SW 1271 (cell line): ENCODE results near the gene RAD51B.

Experiments used
- DNase-seq, 2 experiments: peaks; one replicate each; lab custom pipeline; 2025; lab: John Stamatoyannopoulos, UW

Gene RAD51B

GRCh38 chr14:68634874-68635595 is 815.5 kb downstream of the RAD51B start:
- no peak for DNase-seq

GRCh38 chr14:68636597-68636996 is 817.0 kb downstream of the RAD51B start:
- no peak for DNase-seq

- no peak for DNase-seq
Observed at GRCh38 chr14:68637106-68638021, 817.8 kb downstream of the RAD51B start.

DNA sequence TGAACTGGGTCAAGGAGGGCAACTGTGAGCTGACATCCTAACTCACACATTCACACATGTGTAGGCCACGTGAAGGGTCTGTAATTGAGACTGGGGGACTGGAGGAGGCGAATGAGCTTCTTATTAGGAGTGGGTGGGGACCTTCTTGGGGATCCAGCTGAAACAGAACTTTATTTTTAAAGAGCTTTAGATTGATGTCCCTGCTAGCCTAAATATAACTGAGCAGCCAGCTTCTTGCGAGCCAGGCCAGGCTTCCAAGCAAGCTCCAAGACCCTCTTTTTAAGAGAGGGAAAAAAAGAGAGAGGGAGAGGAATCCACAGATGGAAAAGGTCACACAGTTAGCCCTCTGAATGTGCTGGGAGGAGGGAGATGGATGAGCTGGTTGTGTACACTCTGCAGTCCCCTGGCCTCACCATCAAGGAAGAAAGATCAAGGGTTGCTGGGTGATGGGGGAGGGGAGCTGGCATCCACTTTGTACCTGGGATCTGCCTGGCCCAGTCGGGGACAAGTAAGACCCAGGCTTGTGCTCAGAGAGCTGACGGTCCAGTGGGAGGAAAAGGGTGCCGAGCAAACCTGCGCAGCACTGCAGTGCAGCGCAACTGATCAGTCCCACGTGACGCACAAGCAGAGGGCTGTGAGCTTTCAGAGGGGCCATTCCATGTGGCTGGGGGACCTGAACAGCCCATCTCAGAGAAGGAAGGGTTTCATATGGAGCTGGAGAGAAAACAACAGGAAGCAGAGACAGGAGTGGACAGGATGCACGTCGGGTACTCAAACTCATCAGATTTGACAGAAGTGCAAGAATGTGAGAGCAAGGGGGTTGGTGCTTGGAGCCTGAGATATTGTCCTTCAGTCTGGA is 818.8 kb downstream of the RAD51B start:
- no peak for DNase-seq

- no peak for DNase-seq
Observed at GRCh38 chr14:68639000-68639757, 819.6 kb downstream of the RAD51B start.

DNA sequence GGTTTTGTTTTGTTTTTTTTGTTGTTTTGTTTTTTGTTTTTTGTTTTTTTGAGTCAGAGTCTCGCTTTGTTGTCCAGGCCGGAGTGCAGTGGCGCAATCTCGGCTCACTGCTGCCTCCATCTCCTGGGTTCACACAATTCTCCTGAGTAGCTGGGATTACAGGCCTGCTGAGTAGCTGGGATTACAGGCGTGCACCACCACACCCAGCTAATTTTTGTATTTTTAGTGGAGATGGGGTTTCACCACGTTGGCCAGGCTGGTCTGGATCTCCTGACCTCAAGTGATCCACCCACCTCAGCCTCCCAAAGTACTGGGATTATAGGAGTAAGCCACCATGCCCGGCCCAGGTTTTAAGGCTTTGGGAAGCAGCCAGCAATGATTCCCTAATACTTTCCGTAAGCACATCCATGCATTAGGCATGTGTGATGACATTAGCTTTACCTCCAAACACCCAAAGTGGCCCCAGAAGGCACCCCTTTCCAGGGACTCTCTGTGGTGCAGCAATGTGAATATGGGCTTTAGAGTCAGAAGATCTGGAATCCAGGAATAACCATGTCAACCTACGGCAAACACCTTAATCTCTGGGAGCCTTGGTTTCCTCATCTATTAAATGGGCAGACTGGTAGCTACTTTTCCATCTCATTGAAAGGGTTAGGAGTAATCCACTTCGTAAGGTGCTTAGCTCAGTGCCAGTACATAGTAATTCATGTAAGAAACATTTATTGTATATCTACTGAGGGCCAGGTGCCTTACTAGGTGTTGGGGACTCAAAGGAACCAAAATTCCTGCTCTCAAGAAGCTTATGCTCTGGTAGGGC is 820.4 kb downstream of the RAD51B start:
- no peak for DNase-seq

DNA sequence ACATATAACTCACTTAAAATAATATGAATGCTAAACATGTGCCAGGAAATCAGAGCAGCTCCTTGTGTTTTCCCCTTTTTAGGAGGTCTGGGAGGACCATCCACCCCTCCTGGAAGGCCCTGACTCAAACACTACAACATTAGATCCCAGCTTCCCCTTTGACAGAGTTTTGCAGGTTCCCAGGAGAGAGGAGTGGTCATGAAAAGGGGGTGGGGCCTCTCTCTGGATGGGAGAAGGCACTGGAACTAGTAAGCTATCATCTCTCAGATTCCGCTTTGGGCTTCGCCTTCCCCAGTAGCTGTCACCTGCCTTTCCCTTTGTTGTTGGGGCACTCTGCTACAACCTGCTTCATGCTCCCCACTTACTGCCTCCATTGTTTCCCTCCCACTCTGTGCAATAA is 824.1 kb downstream of the RAD51B start:
- DNase-seq: no peak

GRCh38 chr14:68644101-68644500 is 824.5 kb downstream of the RAD51B start:
- no peak for DNase-seq

DNA sequence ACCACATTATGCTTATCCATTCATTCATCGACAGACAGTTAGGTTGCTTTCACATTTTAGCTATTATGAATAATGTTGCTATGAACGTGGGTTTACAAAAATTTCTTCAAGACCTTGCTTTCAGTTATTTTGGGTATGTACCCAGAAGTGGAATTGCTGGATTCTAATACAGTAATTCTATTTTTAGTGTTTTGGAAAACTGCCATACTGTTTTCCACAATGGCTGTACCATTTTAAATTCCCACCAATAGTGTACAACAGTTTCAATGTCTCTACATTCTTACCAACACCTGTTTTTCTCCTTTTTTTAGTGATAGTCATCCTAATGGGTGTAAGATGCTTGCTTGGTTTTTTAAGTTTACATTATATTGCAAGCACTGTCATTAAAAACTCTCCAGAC is 825.8 kb downstream of the RAD51B start:
- no peak for DNase-seq

- DNase-seq: no peak
Observed at GRCh38 chr14:68649476-68650189, 830.1 kb downstream of the RAD51B start.

DNA sequence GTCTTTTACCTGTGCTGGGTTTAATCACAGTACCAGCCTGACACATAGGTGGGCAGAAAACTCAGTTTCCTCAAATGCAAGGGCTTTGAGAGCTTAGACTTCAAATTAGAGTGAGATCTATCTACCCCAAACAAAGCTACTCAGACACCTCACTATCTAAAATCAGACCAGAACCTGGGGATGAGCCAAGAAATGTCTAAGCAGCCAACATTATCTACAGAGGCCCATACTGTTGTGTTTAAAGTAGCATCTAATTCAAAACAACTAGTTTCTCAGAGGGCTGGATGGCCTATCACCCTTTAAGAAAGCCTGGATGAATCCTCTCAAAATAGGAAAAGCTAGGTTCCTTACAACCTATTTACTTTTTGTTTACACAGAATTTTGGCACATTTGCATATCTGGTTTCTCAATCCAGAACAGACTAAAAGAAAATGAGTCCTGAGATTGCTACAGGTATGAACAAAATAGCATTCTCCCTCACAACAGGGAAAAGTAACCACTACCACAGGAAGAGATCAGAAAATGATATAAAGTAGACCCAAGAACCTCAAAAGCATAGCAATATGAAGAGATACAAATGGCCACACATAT is 830.9 kb downstream of the RAD51B start:
- no peak for DNase-seq

GRCh38 chr14:68651075-68651474 is 831.5 kb downstream of the RAD51B start:
- no peak for DNase-seq

DNA sequence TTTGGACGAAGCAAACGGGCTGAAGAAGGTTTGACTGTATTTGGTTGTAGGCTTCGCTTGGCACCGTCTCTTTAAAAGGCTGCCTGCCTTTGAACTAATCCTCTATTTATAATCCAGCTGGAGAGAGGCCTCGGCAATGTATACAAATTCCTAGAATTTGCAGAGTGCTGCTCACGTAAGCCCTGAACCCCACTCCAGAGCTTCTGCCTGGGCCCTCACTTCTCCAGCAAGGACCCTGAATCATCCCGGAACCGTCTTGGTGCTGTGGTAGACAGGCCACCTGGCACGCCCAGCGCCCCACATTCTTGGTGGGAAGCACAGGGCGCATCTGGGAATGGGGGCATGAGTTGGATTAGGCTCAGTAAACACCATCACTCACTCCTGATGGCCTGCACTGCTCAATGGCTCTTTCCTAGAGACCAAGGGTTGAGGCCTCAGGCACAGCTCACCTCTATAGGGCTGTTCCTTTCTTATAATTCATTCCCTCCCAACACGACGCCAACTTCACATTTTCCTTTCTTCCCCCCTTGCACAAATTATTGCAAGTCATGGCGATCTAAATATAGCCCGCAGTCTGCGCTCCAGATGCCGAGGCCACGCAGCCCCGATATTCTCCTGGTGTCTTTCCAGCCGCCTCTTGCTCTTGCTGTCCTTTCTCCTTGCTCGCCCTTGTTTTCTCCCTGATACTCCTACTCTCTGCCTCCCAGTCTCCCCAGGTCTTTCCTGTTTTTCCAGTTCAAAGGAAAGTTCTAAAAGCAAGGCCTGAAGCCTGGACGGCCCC is 832.3 kb downstream of the RAD51B start:
- DNase-seq: no peak

GRCh38 chr14:68652433-68652690 is 832.8 kb downstream of the RAD51B start:
- DNase-seq: no peak

DNA sequence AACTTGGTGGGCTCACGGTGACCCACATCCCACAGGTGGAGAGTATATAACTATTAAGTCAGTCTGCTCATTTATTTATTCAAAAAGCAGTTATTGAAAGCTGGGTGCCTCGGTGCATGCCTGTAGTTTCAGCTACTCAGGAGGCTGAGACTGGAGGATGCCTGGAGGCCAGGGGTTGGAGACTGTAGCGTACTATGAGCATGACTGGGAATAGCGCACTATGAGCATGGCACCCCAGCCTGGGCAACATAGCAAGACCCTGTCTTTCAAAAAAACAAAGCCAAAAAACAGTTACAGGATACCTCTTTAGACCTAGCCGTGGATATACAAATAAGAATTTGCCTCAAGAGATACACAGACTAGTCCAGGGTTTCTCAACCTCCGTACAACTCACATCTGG is 833.5 kb downstream of the RAD51B start:
- DNase-seq: no peak

DNA sequence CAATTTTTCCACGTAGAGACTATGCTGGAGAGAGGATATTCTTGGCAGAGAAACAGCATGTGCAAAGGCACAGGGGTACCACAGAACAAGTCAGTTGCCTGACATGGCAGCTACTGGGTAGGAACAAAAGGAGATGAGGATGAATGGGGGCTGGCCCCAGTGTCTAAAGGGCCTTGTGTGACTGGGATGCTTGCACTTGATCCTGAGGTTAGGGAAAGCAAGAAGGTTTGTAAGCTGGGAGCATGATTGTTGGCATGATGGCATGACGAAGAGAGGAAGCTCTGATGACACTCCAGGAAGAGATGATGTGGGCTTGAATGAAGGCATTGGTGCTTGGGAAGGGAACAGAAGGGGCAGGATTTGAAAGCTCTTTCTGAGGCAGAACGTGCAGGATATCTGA is 834.2 kb downstream of the RAD51B start:
- no peak for DNase-seq

DNA sequence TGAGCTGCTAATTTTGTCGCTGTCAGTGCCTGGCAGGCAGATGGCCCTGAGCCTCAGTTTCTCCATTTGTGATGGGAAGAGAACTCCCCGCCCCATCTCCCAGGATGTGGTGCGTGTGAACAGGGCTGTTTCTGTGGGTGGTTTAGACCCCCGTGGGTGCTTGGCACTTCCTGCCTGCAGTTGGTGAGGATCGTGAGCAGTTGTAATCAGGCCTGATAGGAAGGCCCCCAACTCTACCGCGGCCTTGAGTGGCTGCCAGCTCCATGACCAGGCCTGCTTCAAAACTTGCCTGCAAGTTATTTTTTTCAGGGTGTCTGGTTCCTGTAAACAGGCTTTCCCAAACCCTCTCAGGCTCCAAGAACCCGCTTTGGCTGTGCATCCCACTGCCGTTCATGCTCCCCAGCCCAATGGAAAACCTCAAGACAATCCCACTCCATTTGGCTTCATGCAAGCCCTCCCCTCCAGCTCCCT is 834.9 kb downstream of the RAD51B start:
- no peak for DNase-seq

DNA sequence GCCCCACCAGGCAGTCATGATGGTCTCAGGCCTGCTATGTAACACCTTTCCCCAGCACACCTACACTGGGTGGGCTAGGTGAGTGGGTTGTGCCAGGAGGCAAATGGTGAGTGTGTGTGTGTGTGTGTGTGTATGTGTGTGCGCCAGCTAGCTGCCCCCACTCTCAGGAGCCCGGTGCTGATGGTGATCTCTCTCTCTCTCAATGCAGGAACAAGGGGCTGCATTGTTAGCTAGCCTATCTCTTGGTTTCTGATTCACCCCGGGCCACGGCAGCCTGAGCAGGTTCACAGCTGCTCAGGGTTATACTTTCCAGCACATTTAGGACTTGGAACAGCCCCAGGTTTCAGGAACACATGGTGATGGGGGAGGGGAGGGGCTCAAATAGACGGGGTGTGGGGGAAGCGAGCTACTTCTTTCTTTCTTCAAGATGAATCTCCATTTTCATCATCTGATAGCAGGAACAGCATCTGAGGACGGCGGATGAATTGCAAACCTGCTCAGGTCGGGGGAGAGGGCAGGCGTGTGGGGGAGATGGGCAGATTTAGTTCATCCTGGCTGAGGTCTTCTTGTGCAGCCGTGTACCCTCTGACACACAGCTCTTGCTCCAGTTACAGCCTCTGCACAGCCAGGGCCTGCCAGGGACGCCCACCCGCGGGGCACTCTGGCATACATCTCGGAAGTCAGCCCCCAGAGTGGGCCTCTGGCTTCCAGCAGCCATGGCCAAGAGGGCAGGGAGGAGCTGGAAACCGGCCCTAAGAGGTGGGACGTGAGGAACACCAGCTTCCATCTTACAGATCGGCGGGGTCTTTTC is 835.6 kb downstream of the RAD51B start:
- no peak for DNase-seq
